B cell (primary cell): ENCODE results near the gene TENM3.

Source experiments
- EZH2 ChIP-seq: IDR thresholded peaks from 2 replicates; pipeline ENCODE4 v1.6.1; 2012; ENCODE audit warnings: borderline replicate concordance, low read depth, mild to moderate bottlenecking, moderate library complexity, low read length; ENCODE audit not compliant: insufficient read depth, poor library complexity, severe bottlenecking
- TF ChIP-seq, protein P1 (sequence below): fragments of 200-600 bp; IDR thresholded peaks from one replicate; pipeline ENCODE4 v1.8.0; 2022; ENCODE audit warnings: antibody characterized with exemption, mild to moderate bottlenecking

DNA sequence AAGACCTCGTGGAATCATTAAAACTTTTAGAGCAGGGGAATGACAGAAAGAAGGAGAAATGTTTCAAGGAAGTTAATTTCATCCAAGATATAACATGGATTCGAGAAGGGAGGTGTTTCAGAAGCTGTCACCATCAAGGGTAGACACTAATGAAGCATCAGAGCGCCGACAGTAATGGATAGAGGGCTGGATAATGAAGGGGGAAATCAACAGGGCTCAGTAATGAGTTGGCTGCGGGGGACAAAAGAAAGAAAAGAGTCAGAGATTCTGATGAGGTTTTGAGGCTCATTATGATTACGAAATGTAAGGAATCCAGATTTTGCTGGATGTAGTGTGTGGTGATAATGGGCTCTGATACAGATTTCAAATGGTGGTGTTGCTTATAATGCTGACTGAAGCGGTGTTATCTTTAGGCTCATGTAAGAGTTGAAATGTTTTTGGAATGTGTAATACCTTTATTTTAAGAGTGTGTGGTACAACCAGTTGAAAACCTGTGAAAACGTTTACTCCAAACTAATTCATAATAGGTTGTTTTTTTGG, 39.3 kb upstream of the TENM3 start:
- TF ChIP-seq, protein P1, sequence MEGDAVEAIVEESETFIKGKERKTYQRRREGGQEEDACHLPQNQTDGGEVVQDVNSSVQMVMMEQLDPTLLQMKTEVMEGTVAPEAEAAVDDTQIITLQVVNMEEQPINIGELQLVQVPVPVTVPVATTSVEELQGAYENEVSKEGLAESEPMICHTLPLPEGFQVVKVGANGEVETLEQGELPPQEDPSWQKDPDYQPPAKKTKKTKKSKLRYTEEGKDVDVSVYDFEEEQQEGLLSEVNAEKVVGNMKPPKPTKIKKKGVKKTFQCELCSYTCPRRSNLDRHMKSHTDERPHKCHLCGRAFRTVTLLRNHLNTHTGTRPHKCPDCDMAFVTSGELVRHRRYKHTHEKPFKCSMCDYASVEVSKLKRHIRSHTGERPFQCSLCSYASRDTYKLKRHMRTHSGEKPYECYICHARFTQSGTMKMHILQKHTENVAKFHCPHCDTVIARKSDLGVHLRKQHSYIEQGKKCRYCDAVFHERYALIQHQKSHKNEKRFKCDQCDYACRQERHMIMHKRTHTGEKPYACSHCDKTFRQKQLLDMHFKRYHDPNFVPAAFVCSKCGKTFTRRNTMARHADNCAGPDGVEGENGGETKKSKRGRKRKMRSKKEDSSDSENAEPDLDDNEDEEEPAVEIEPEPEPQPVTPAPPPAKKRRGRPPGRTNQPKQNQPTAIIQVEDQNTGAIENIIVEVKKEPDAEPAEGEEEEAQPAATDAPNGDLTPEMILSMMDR, result no peak
- TF ChIP-seq EZH2, result no peak
